SH-SY5Y (cell line): ENCODE results near the gene B4GALNT1.

Experiments
- GATA2 ChIP-seq: IDR thresholded peaks from 2 replicates; pipeline ENCODE4 v1.6.1; 2011; ENCODE audit warnings: mild to moderate bottlenecking, low read depth, low read length
- GATA3 ChIP-seq: IDR thresholded peaks from 2 replicates; pipeline ENCODE4 v1.6.1; 2011; ENCODE audit warnings: low read depth, mild to moderate bottlenecking, low read length, moderate library complexity

DNA sequence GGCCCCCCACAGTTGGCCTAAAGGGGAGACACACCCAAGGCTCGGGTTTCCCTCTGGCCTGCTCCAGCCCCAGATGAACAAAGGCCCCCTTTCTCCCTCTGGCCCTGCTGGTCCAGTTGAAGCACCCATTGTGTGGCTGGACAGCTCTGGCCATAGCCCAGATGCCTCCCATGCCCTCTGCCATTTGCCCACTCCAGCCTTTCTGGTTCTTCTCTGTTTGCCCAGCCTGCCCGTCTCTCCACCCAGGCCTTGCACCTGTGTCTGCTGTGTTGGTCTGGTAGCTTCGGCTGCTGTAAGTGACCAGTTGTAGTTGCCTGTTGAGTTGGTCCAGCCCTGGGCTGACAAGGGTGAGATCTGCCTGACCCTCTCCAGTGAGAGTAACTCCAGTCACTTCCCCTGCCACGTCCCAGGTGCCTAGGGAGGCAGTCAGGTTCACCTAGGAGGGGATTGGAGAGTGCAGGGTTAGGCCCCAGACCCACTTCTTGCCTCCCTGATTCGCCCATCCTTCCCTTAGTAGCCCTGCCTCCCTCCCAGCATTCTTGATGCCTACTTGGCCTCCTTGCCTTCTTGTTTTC is 3.0 kb downstream of the B4GALNT1 start:
- TF ChIP-seq GATA2 (no peak), GATA3 (no peak)
